ENCODE results near the gene ITIH4.

DNA sequence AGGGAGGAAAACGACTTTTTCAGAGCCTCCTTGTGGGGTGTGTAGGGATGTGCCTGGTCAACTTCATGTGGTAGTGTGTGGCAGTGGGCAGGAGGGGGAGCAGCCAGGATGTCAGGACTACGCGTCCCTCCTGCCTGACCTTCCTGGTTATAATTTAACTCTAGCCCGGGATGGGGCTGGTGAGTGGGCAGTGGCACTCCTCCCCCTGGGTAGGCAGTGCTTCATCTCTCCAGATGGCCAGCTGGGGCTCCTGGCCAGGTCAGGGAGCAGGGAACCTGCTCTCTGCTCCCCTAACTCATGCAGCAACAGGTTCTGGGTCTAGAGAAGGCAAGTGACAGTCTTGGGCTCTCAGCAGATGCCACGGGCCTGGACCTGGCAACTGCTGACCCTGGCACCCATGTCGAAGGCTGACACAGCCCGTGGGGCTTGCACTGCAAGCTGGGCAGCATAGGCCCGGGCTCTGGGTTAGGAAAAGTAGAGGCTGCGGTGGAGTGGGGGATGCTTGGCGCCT, 2.6 kb downstream of the ITIH4 start:
- no peak for TF ChIP-seq POLR2A (IDR thresholded peaks at IDR 0.05)
- TF ChIP-seq CTCF (IDR thresholded peaks at IDR 0.05): no peak

Data from breast epithelium (tissue), 3 donors.